H9 (cell line): Measurements from ENCODE around the gene TYW5. TPM values are rescaled to one million over a fixed set of nuclear protein-coding genes. Genes with fewer than 3 reads are reported as not detected.

Experiments
- DNase-seq: peaks from one replicate; pipeline ENCODE4 v3.0.0-alpha.2; 2017
- H2AFZ ChIP-seq: one replicate; pipeline ENCODE4 v1.6.1; 2013; ENCODE audit warnings: mild to moderate bottlenecking, low read length, control low read depth, moderate library complexity
- H2AK5ac ChIP-seq: 2 replicates; pipeline ENCODE4 v1.6.1; 2013; ENCODE audit warnings: low read length, control low read depth, mixed read lengths; ENCODE audit not compliant: insufficient read length
- H2BK120ac ChIP-seq: one replicate; pipeline ENCODE4 v1.6.1; 2013; ENCODE audit warnings: low read depth, mild to moderate bottlenecking, low read length, control low read depth, inconsistent platforms; ENCODE audit not compliant: poor library complexity, severe bottlenecking
- H2BK12ac ChIP-seq: 2 replicates; pipeline ENCODE4 v1.6.1; 2013; ENCODE audit warnings: low read length, control low read depth, mixed read lengths, low read depth; ENCODE audit not compliant: insufficient read length
- H2BK15ac ChIP-seq: 2 replicates; pipeline ENCODE4 v1.6.1; 2013; ENCODE audit warnings: low read depth, low read length, control low read depth
- H2BK20ac ChIP-seq: one replicate; pipeline ENCODE4 v1.6.1; 2013; ENCODE audit warnings: low read depth, mild to moderate bottlenecking, low read length, control low read depth, inconsistent platforms; ENCODE audit not compliant: poor library complexity, severe bottlenecking
- H2BK5ac ChIP-seq: 2 replicates; pipeline ENCODE4 v1.6.1; 2013; ENCODE audit warnings: low read length, control low read depth, mixed read lengths; ENCODE audit not compliant: insufficient read length
- H3K14ac ChIP-seq: 2 replicates; pipeline ENCODE4 v1.6.1; 2013; ENCODE audit warnings: low read length, control low read depth; ENCODE audit not compliant: insufficient read depth
- H3K18ac ChIP-seq: 2 replicates; pipeline ENCODE4 v1.6.1; 2013; ENCODE audit warnings: low read depth, mild to moderate bottlenecking, mixed read lengths, low read length, control low read depth; ENCODE audit not compliant: insufficient read length
- H3K23ac ChIP-seq: 2 replicates; pipeline ENCODE4 v1.6.1; 2013; ENCODE audit warnings: low read length, control low read depth, mixed read lengths, low read depth; ENCODE audit not compliant: insufficient read length
- H3K23me2 ChIP-seq: 2 replicates; pipeline ENCODE4 v1.6.1; 2013; ENCODE audit warnings: low read depth, mild to moderate bottlenecking, mixed read lengths, low read length, control low read depth; ENCODE audit not compliant: insufficient read length, poor library complexity, severe bottlenecking
- H3K27ac ChIP-seq: 2 replicates; pipeline ENCODE4 v1.5.1; 2013; ENCODE audit warnings: low read length, control low read depth, mixed read lengths, low read depth; ENCODE audit not compliant: insufficient read length
- H3K27me3 ChIP-seq: 2 replicates; pipeline ENCODE4 v1.6.1; 2013; ENCODE audit warnings: low read length, control low read depth, inconsistent platforms; ENCODE audit not compliant: insufficient read depth
- H3K4ac ChIP-seq: 2 replicates; pipeline ENCODE4 v1.6.1; 2013; ENCODE audit warnings: low read depth, mild to moderate bottlenecking, control low read depth, inconsistent platforms, low read length, moderate library complexity
- H3K4me1 ChIP-seq: 2 replicates; pipeline ENCODE4 v1.6.1; 2013; ENCODE audit warnings: low read length, control low read depth, inconsistent platforms; ENCODE audit not compliant: insufficient read depth
- H3K4me2 ChIP-seq: 2 replicates; pipeline ENCODE4 v1.6.1; 2013; ENCODE audit warnings: low read length, control low read depth, mixed read lengths; ENCODE audit not compliant: insufficient read length, insufficient read depth
- H3K56ac ChIP-seq: 2 replicates; pipeline ENCODE4 v1.6.1; 2013; ENCODE audit warnings: low read depth, mild to moderate bottlenecking, mixed read lengths, low read length, control low read depth; ENCODE audit not compliant: insufficient read length
- H3K79me1 ChIP-seq: 2 replicates; pipeline ENCODE4 v1.6.1; 2013; ENCODE audit warnings: low read depth, mild to moderate bottlenecking, moderate library complexity, low read length, control low read depth, inconsistent platforms; ENCODE audit not compliant: insufficient read depth, poor library complexity, severe bottlenecking
- H3K79me2 ChIP-seq: 2 replicates; pipeline ENCODE4 v1.6.1; 2013; ENCODE audit warnings: low read length, control low read depth, inconsistent platforms; ENCODE audit not compliant: insufficient read depth
- H3K9ac ChIP-seq: 2 replicates; pipeline ENCODE4 v1.6.1; 2013; ENCODE audit warnings: low read length, control low read depth, mixed read lengths; ENCODE audit not compliant: insufficient read length; ENCODE audit errors: extremely low read depth
- H3K9me3 ChIP-seq: one replicate; pipeline ENCODE4 v1.6.1; 2013; ENCODE audit warnings: low read depth, low read length, inconsistent platforms; ENCODE audit not compliant: control insufficient read depth
- H3T11ph ChIP-seq: one replicate; pipeline ENCODE4 v1.6.1; 2013; ENCODE audit warnings: mild to moderate bottlenecking, low read length, control low read depth, inconsistent platforms
- H4K20me1 ChIP-seq: one replicate; pipeline ENCODE4 v1.6.1; 2013; ENCODE audit not compliant: control insufficient read depth, insufficient read length, insufficient read depth
- H4K5ac ChIP-seq: 2 replicates; pipeline ENCODE4 v1.6.1; 2013; ENCODE audit warnings: low read depth, mild to moderate bottlenecking, mixed read lengths, low read length, control low read depth; ENCODE audit not compliant: insufficient read length
- H4K8ac ChIP-seq: replicated peaks from 2 replicates; pipeline ENCODE4 v1.6.1; 2013; ENCODE audit warnings: low read length, control low read depth, mixed read lengths, low read depth; ENCODE audit not compliant: insufficient read length
- H4K91ac ChIP-seq: 2 replicates; pipeline ENCODE4 v1.6.1; 2013; ENCODE audit warnings: low read depth, mild to moderate bottlenecking, moderate library complexity, mixed read lengths, low read length, control low read depth; ENCODE audit not compliant: insufficient read length
- H3K27ac Mint-ChIP-seq, 3 experiments: 2 replicates in 2 of 3; 3 replicates in 1 of 3; pipeline ENCODE4 v1.8.0; 2020 to 2021; ENCODE audit warnings: mixed read lengths in 3 of 3, mild to moderate bottlenecking in 1 of 3, moderate library complexity in 1 of 3
- H3K27me3 Mint-ChIP-seq: 2 replicates; pipeline ENCODE4 v1.8.0; 2021; ENCODE audit warnings: low read depth, mild to moderate bottlenecking, moderate library complexity, mixed read lengths
- H3K36me3 Mint-ChIP-seq, 3 experiments: 2 replicates in 2 of 3; 3 replicates in 1 of 3; pipeline ENCODE4 v1.8.0; 2020 to 2021; ENCODE audit warnings: low read depth in 3 of 3, mixed read lengths in 3 of 3; ENCODE audit not compliant: insufficient read depth in 1 of 3
- H3K4me1 Mint-ChIP-seq, 2 experiments: 2 replicates each; pipeline ENCODE4 v1.8.0; 2020; ENCODE audit warnings: mixed read lengths in 2 of 2
- H3K4me3 Mint-ChIP-seq, 2 experiments: 2 replicates in 1 of 2; 3 replicates in 1 of 2; pipeline ENCODE4 v1.8.0; 2020 to 2021; ENCODE audit warnings: mild to moderate bottlenecking in 2 of 2, mixed read lengths in 2 of 2, moderate library complexity in 1 of 2
- H3K9me3 Mint-ChIP-seq, 2 experiments: 2 replicates in 1 of 2; 3 replicates in 1 of 2; pipeline ENCODE4 v1.8.0; 2020; ENCODE audit warnings: mild to moderate bottlenecking in 2 of 2, mixed read lengths in 2 of 2, moderate library complexity in 1 of 2
- whole genome bisulfite sequencing: extraction: QIAGEN DNeasy Blood & Tissue Kit; methylation state at CpG from one replicate; pipeline ENCODE4 v1.1.7; 2013; ENCODE audit warnings: missing lambda C conversion rate, low lambda C conversion rate, mixed read lengths; ENCODE audit not compliant: insufficient read length; ENCODE audit errors: extremely low coverage; 5-methylcytosine and 5-hydroxymethylcytosine counted together
- total RNA-seq: library from RNA; stranded (reverse); gene quantifications from 2 replicates; pipeline ENCODE4 v1.2.1, GENCODE V29; 2021
- TF ChIP-seq, protein P1 (sequence below): fragments of 200-600 bp; sonication (generic); conservative IDR thresholded peaks from 3 replicates; pipeline ENCODE4 v1.8.0; 2021; ENCODE audit warnings: antibody characterized with exemption, mild to moderate bottlenecking

Gene TYW5
- total RNA-seq, 1 experiment from 2014 or later: 17.7 TPM

DNA sequence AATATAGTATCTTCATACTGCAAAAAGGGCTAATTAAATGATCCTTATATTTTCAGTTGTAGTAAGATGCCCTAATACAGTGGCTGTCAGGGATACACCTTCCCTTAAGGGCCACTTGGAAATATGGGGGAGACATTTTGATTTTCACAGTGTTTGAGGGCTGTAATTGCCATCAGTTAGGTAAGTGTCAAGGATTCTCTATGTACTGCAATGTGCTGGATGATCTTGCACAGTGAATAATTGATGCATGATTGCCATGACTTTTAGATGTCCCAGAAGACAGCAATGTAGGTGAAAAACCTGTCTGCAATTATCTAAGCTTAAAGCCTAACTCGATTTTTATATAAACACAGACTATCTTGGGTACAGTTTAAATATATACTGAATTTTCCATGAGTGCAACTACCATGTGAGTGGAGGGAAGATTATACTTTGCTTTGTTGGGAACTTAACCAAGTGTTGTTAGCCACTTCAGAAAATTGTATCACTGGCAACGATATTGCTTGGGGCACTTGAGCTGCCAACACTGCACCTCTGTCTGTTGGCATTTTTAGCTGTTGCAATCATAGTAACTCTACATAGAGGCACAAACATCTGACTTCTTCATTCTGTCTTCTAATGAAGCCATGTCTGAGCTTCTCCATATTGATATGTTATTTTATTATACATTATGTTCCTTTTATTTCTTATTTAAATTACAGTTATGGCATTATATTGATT is 45.3 kb upstream of the TYW5 start:
- no peaks in the 10 kb centered on the region for H3K79me1 ChIP-seq
- no peak overlapping the region for H2BK120ac ChIP-seq
- no peaks in the 10 kb centered on the region for H3K79me2 ChIP-seq
- H4K91ac ChIP-seq: no peak overlapping the region
- H4K5ac ChIP-seq: no peak overlapping the region
- H2BK15ac ChIP-seq: no peak overlapping the region
- H3K23ac ChIP-seq: no peak overlapping the region
- no peak overlapping the region for H4K8ac ChIP-seq
- H3K27me3 ChIP-seq: no peaks in the 10 kb centered on the region
- H2BK20ac ChIP-seq: no peak overlapping the region
- TF ChIP-seq, protein P1, sequence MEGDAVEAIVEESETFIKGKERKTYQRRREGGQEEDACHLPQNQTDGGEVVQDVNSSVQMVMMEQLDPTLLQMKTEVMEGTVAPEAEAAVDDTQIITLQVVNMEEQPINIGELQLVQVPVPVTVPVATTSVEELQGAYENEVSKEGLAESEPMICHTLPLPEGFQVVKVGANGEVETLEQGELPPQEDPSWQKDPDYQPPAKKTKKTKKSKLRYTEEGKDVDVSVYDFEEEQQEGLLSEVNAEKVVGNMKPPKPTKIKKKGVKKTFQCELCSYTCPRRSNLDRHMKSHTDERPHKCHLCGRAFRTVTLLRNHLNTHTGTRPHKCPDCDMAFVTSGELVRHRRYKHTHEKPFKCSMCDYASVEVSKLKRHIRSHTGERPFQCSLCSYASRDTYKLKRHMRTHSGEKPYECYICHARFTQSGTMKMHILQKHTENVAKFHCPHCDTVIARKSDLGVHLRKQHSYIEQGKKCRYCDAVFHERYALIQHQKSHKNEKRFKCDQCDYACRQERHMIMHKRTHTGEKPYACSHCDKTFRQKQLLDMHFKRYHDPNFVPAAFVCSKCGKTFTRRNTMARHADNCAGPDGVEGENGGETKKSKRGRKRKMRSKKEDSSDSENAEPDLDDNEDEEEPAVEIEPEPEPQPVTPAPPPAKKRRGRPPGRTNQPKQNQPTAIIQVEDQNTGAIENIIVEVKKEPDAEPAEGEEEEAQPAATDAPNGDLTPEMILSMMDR: no peak
- H4K20me1 ChIP-seq: no peaks in the 10 kb centered on the region
- no peak overlapping the region for H3K4me2 ChIP-seq
- no peak overlapping the region for H3K27ac Mint-ChIP-seq
- no peak overlapping the region for H3K14ac ChIP-seq
- no peak overlapping the region for H3K18ac ChIP-seq
- no peaks in the 10 kb centered on the region for H3K36me3 Mint-ChIP-seq
- no peak overlapping the region for H3K27ac ChIP-seq
- H3K9me3 Mint-ChIP-seq: 0 out of 5 replicates have a peak, but pooled peaks cover 0 to 1% of the 10 kb centered on the region in 2 experiments
- no CpG with 5 or more reads among the region's 2 CpGs for WGBS
- no peaks in the 10 kb centered on the region for H3K23me2 ChIP-seq
- DNase-seq: no peak
- no peak overlapping the region for H3K56ac ChIP-seq
- H2AFZ ChIP-seq: no peak overlapping the region
- no peak overlapping the region for H3K4me3 Mint-ChIP-seq
- no peak overlapping the region for H2BK12ac ChIP-seq
- H3K9ac ChIP-seq: no peak overlapping the region
- no peaks in the 10 kb centered on the region for H3K9me3 ChIP-seq
- H2BK5ac ChIP-seq: no peak overlapping the region
- H3K27me3 Mint-ChIP-seq: no peaks in the 10 kb centered on the region
- H3K4me1 ChIP-seq: peaks cover 10% of the 10 kb centered on the region; the same call in 1 of the 2 replicates
- peaks cover 17 to 28% of the 10 kb centered on the region in 2 experiments for H3K4me1 Mint-ChIP-seq
- H3K4ac ChIP-seq: no peak overlapping the region
- no peak overlapping the region for H3T11ph ChIP-seq
- no peak overlapping the region for H2AK5ac ChIP-seq
